GM19351 (cell line): Measurements from ENCODE around the gene HDAC11.
"Not testable (repeated sequence)": the region's sequence is repeated elsewhere in the genome, so short reads cannot be mapped to it uniquely, and the experiment has no call there.

Experiments
- ATAC-seq: cut with Tn5 transposase; IDR thresholded peaks from one replicate; pipeline ENCODE4 v1.9.1; 2021; ENCODE audit warnings: mild to moderate bottlenecking, moderate library complexity; ENCODE audit not compliant: unreplicated experiment

HDAC11 gene

GRCh38 chr3:13492976-13493866 lies 13.1 kb downstream of the HDAC11 start:
- no peak for ATAC-seq

- no peak for ATAC-seq
Measured at GRCh38 chr3:13493867-13494441, 13.8 kb downstream of the HDAC11 start.

- no peak for ATAC-seq
Measured at GRCh38 chr3:13494463-13495350, 14.6 kb downstream of the HDAC11 start.

GRCh38 chr3:13495351-13495813 lies 15.3 kb downstream of the HDAC11 start:
- no peak for ATAC-seq

- ATAC-seq = peak; percentile 90
Measured at GRCh38 chr3:13495921-13496723, 16.0 kb downstream of the HDAC11 start.

- ATAC-seq = no peak
Measured at GRCh38 chr3:13496879-13497278, 16.8 kb downstream of the HDAC11 start.

GRCh38 chr3:13497386-13497785 lies 17.3 kb downstream of the HDAC11 start:
- no peak for ATAC-seq

GRCh38 chr3:13498354-13499060 lies 18.4 kb downstream of the HDAC11 start:
- ATAC-seq = no peak

GRCh38 chr3:13499246-13499645 lies 19.1 kb downstream of the HDAC11 start:
- ATAC-seq = not testable (repeated sequence)

GRCh38 chr3:13500133-13500885 lies 20.2 kb downstream of the HDAC11 start:
- peak; percentile 45 for ATAC-seq

GRCh38 chr3:13501056-13501455 lies 20.9 kb downstream of the HDAC11 start:
- ATAC-seq = no peak

GRCh38 chr3:13501521-13501920 lies 21.4 kb downstream of the HDAC11 start:
- no peak for ATAC-seq

GRCh38 chr3:13501958-13502790 lies 22.1 kb downstream of the HDAC11 start:
- no peak for ATAC-seq

- ATAC-seq = no peak
Measured at GRCh38 chr3:13502791-13503060, 22.6 kb downstream of the HDAC11 start.

GRCh38 chr3:13504161-13504831 lies 24.2 kb downstream of the HDAC11 start:
- ATAC-seq = no peak

GRCh38 chr3:13505147-13506130 lies 25.3 kb downstream of the HDAC11 start:
- no peak for ATAC-seq

- ATAC-seq = no peak
Measured at GRCh38 chr3:13506239-13506638, 26.1 kb downstream of the HDAC11 start.
